Measurements from ENCODE around the gene SESN2. TPM values are rescaled to one million over a fixed set of nuclear protein-coding genes. Genes with fewer than 3 reads are reported as not detected.

Gene SESN2
- total RNA-seq, 4 donors from 2014 or later: 8.3 to 18.5 (median 12.8) TPM

- TF ChIP-seq, protein P1, sequence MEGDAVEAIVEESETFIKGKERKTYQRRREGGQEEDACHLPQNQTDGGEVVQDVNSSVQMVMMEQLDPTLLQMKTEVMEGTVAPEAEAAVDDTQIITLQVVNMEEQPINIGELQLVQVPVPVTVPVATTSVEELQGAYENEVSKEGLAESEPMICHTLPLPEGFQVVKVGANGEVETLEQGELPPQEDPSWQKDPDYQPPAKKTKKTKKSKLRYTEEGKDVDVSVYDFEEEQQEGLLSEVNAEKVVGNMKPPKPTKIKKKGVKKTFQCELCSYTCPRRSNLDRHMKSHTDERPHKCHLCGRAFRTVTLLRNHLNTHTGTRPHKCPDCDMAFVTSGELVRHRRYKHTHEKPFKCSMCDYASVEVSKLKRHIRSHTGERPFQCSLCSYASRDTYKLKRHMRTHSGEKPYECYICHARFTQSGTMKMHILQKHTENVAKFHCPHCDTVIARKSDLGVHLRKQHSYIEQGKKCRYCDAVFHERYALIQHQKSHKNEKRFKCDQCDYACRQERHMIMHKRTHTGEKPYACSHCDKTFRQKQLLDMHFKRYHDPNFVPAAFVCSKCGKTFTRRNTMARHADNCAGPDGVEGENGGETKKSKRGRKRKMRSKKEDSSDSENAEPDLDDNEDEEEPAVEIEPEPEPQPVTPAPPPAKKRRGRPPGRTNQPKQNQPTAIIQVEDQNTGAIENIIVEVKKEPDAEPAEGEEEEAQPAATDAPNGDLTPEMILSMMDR (IDR thresholded peaks at IDR 0.05; ENCODE audit: low read depth): no peak
Observed at GRCh38 chr1:28244549-28245251, 14.6 kb upstream of the SESN2 start.

- TF ChIP-seq, protein P1 (IDR thresholded peaks at IDR 0.05; ENCODE audit: low read depth): no peak
Observed at GRCh38 chr1:28246427-28246832, 12.9 kb upstream of the SESN2 start.

GRCh38 chr1:28247612-28248272 is 11.6 kb upstream of the SESN2 start:
- TF ChIP-seq, protein P1 (IDR thresholded peaks at IDR 0.05; ENCODE audit: low read depth): no peak

GRCh38 chr1:28248273-28249012 is 10.9 kb upstream of the SESN2 start:
- TF ChIP-seq, protein P1 (IDR thresholded peaks at IDR 0.05; ENCODE audit: low read depth): no peak

DNA sequence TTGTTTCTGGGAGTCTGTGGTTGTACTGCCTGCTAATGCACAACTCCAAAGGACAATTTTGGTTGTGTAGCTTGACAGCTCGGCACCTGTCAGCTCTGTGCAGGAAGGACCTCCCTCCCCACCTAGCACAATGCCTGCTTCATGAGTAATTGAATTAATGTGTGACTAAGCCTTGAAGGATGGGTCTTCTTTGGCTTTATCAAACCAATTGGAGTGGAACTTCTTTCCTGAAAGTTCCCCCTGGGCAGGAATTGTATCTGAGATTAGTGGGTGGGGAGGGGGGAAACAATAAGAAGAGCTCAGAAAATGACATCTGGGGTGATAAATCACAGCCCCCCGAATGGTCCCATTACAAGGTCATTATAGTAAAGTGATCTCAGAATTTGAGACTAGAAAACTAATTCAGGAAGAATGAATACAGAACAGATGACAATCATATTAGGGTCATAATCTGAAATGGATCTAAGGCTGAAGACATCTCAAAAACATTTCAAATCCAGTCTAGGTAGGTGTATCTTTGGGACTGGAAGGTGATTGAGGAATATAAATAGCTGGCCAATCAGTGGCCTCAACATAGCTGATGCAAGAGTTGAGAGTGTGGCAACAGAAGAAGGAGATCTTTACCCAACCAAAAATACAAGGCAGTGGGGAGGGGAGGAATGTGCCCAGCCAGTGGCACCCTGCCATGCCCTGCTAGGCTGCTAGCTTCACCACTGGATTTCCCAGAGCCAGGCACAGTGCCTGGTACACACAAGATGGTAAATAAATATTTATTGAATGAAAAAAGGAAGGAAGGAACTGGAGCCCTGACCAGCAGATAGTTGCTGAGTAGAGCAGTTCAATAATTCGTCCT is 10.1 kb upstream of the SESN2 start:
- TF ChIP-seq, protein P1 (IDR thresholded peaks at IDR 0.05; ENCODE audit: low read depth): no peak

DNA sequence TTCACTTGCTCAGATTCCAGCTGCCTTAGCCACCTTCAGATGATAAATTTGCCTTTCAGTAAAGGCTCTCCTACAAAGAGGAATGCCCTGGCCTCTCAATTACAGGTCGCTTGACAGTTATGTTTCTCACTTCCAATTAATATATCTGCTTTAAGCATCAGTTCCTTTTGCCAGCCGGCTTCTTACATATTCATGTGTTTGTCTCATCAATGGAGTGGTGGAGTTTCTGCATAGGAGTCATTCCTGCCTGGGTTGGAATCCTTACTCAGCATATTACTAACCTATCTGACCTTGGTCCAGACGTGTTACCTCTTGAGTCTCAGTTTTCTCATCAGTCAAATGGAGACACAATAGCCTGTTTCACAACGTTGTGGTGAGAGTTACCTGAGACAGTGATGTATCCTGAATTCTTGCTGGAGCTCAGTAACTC is 9.4 kb upstream of the SESN2 start:
- TF ChIP-seq, protein P1 (IDR thresholded peaks at IDR 0.05; ENCODE audit: low read depth): no peak

All from subcutaneous adipose tissue (tissue), 4 donors.